ENCODE data around the gene TPO. TPM values are rescaled to one million over a fixed set of nuclear protein-coding genes. Genes with fewer than 3 reads are reported as not detected.

TPO gene
- polyA plus RNA-seq, 3 donors from 2014 or later, result not detected

GRCh38 chr2:1499033-1499795 lies 86.0 kb downstream of the TPO start:
- Mint-ChIP-seq H3K4me3 (no peak overlapping the region), H3K4me1 (no peaks in the 10 kb centered on the region), H3K36me3 (no peaks in the 10 kb centered on the region), H3K9me3 (no peaks in the 10 kb centered on the region), H3K27ac (no peak overlapping the region), H3K27me3 (ENCODE audit: low read depth in 3 of 3) (peaks cover 0 to 2% (median 2%) of the 10 kb centered on the region in 3 donors)
- no peak for DNase-seq

GRCh38 chr2:1501038-1501851 lies 88.0 kb downstream of the TPO start:
- Mint-ChIP-seq H3K27me3 (ENCODE audit: low read depth in 3 of 3) (peaks cover 0 to 2% (median 0%) of the 10 kb centered on the region in 3 donors), H3K9me3 (no peaks in the 10 kb centered on the region), H3K4me3 (no peak overlapping the region), H3K27ac (no peak overlapping the region), H3K36me3 (no peaks in the 10 kb centered on the region), H3K4me1 (no peaks in the 10 kb centered on the region)
- no peak for DNase-seq

GRCh38 chr2:1501991-1502390 lies 88.7 kb downstream of the TPO start:
- DNase-seq, result no peak
- H3K4me3 Mint-ChIP-seq, result no peak overlapping the region
- no peaks in the 10 kb centered on the region for H3K36me3 Mint-ChIP-seq
- H3K27me3 Mint-ChIP-seq (ENCODE audit: low read depth in 3 of 3), result peaks cover 0 to 2% (median 0%) of the 10 kb centered on the region in 3 donors
- H3K27ac Mint-ChIP-seq, result no peak overlapping the region
- no peaks in the 10 kb centered on the region for H3K9me3 Mint-ChIP-seq
- H3K4me1 Mint-ChIP-seq, result no peaks in the 10 kb centered on the region

- Mint-ChIP-seq H3K36me3 (no peaks in the 10 kb centered on the region), H3K27me3 (ENCODE audit: low read depth in 3 of 3) (peaks cover 0 to 2% (median 0%) of the 10 kb centered on the region in 3 donors), H3K27ac (no peak overlapping the region), H3K4me3 (no peak overlapping the region), H3K4me1 (no peaks in the 10 kb centered on the region), H3K9me3 (no peaks in the 10 kb centered on the region)
- DNase-seq, result no peak
Observed at GRCh38 chr2:1502891-1503304, 89.6 kb downstream of the TPO start.

- no peaks in the 10 kb centered on the region for H3K36me3 Mint-ChIP-seq
- no peak overlapping the region for H3K4me3 Mint-ChIP-seq
- DNase-seq, result no peak
- H3K27ac Mint-ChIP-seq, result no peak overlapping the region
- no peaks in the 10 kb centered on the region for H3K9me3 Mint-ChIP-seq
- H3K27me3 Mint-ChIP-seq (ENCODE audit: low read depth in 3 of 3), result peaks cover 0 to 2% (median 0%) of the 10 kb centered on the region in 3 donors
- H3K4me1 Mint-ChIP-seq, result no peaks in the 10 kb centered on the region
Observed at GRCh38 chr2:1503471-1504310, 90.4 kb downstream of the TPO start.

- Mint-ChIP-seq H3K36me3 (no peaks in the 10 kb centered on the region), H3K27me3 (ENCODE audit: low read depth in 3 of 3) (peaks cover 0 to 4% (median 3%) of the 10 kb centered on the region in 3 donors), H3K27ac (no peak overlapping the region), H3K4me1 (peaks cover under 1 to 5% of the 10 kb centered on the region in 2 donors), H3K9me3 (no peaks in the 10 kb centered on the region), H3K4me3 (no peak overlapping the region)
- no peak for DNase-seq
Observed at GRCh38 chr2:1504311-1504750, 91.1 kb downstream of the TPO start.

- no peak for DNase-seq
- Mint-ChIP-seq H3K4me1 (peaks cover 6 to 8% of the 10 kb centered on the region in 2 donors), H3K27ac (no peak overlapping the region), H3K27me3 (ENCODE audit: low read depth in 3 of 3) (peaks cover 2 to 3% (median 3%) of the 10 kb centered on the region in 3 donors), H3K4me3 (no peak overlapping the region), H3K9me3 (no peaks in the 10 kb centered on the region), H3K36me3 (no peaks in the 10 kb centered on the region)
Observed at GRCh38 chr2:1505031-1505441, 91.8 kb downstream of the TPO start.

GRCh38 chr2:1509271-1510065 lies 96.2 kb downstream of the TPO start:
- no peak overlapping the region for H3K27ac Mint-ChIP-seq
- H3K4me3 Mint-ChIP-seq, result peak overlapping the region in 1 of 5 donors; percentile 38
- DNase-seq, result no peak

GRCh38 chr2:1510176-1510575 lies 96.9 kb downstream of the TPO start:
- H3K4me3 Mint-ChIP-seq, result no peak overlapping the region
- H3K36me3 Mint-ChIP-seq, result no peaks in the 10 kb centered on the region
- H3K27ac Mint-ChIP-seq, result no peak overlapping the region
- H3K27me3 Mint-ChIP-seq (ENCODE audit: low read depth in 3 of 3), result peaks cover 2 to 3% (median 3%) of the 10 kb centered on the region in 3 donors
- DNase-seq, result no peak
- H3K9me3 Mint-ChIP-seq, result no peaks in the 10 kb centered on the region
- peaks cover 6 to 8% of the 10 kb centered on the region in 2 donors for H3K4me1 Mint-ChIP-seq

More at GRCh38 chr2:1509271-1510065, 96.2 kb downstream of the TPO start:
- Mint-ChIP-seq H3K9me3 (no peaks in the 10 kb centered on the region), H3K27me3 (ENCODE audit: low read depth in 3 of 3) (peaks cover 2 to 3% (median 3%) of the 10 kb centered on the region in 3 donors), H3K4me1 (peaks cover 6 to 8% of the 10 kb centered on the region in 2 donors), H3K36me3 (no peaks in the 10 kb centered on the region)

- no peak for DNase-seq
- no peak overlapping the region for H3K4me3 Mint-ChIP-seq
- peaks cover 2 to 3% (median 3%) of the 10 kb centered on the region in 3 donors for H3K27me3 Mint-ChIP-seq (ENCODE audit: low read depth in 3 of 3)
Observed at GRCh38 chr2:1511455-1511854, 98.2 kb downstream of the TPO start.

GRCh38 chr2:1512321-1513289 lies 99.3 kb downstream of the TPO start:
- Mint-ChIP-seq H3K4me1 (peaks cover 6 to 8% of the 10 kb centered on the region in 2 donors), H3K27me3 (ENCODE audit: low read depth in 3 of 3) (peaks cover 2 to 3% (median 3%) of the 10 kb centered on the region in 3 donors), H3K4me3 (no peak overlapping the region), H3K27ac (no peak overlapping the region), H3K36me3 (no peaks in the 10 kb centered on the region), H3K9me3 (no peaks in the 10 kb centered on the region)
- no peak for DNase-seq

More at GRCh38 chr2:1511455-1511854, 98.2 kb downstream of the TPO start:
- Mint-ChIP-seq H3K27ac (no peak overlapping the region), H3K4me1 (peaks cover 6 to 8% of the 10 kb centered on the region in 2 donors), H3K36me3 (no peaks in the 10 kb centered on the region), H3K9me3 (no peaks in the 10 kb centered on the region)
